Peyer's patch (tissue), 4 donors: ENCODE data around the gene RAB11FIP4.

Experiments
- POLR2A ChIP-seq, 2 donors: fragments of 450-650 bp; IDR thresholded peaks; one replicate each; pipeline ENCODE4 v1.5.1; 2017; ENCODE audit warnings: antibody characterized with exemption in 2 of 2, mild to moderate bottlenecking in 2 of 2, moderate library complexity in 2 of 2
- TF ChIP-seq, protein P1 (sequence below), 6 experiments: fragments of 450-650 bp in 4 of 6; fragments of 200-600 bp in 2 of 6; sonication (generic) in 1 of 6; IDR thresholded peaks; one replicate each; pipeline ENCODE4 v1.5.1; 2017 to 2019; ENCODE audit warnings: antibody characterized with exemption in 6 of 6, mild to moderate bottlenecking in 3 of 6, moderate library complexity in 1 of 6

- TF ChIP-seq, protein P1, sequence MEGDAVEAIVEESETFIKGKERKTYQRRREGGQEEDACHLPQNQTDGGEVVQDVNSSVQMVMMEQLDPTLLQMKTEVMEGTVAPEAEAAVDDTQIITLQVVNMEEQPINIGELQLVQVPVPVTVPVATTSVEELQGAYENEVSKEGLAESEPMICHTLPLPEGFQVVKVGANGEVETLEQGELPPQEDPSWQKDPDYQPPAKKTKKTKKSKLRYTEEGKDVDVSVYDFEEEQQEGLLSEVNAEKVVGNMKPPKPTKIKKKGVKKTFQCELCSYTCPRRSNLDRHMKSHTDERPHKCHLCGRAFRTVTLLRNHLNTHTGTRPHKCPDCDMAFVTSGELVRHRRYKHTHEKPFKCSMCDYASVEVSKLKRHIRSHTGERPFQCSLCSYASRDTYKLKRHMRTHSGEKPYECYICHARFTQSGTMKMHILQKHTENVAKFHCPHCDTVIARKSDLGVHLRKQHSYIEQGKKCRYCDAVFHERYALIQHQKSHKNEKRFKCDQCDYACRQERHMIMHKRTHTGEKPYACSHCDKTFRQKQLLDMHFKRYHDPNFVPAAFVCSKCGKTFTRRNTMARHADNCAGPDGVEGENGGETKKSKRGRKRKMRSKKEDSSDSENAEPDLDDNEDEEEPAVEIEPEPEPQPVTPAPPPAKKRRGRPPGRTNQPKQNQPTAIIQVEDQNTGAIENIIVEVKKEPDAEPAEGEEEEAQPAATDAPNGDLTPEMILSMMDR (IDR thresholded peaks at IDR 0.05) = no peak
- no peak for TF ChIP-seq POLR2A (IDR thresholded peaks at IDR 0.05)
These were observed 174.9 kb downstream of the RAB11FIP4 start for GRCh38 chr17:31566247-31566991.
